GM18507 (cell line): ENCODE data around the gene MUC22.
"Not testable (repeated sequence)": the region's sequence is repeated elsewhere in the genome, so short reads cannot be mapped to it uniquely, and the experiment has no call there.

Experiments
- DNase-seq: peaks from one replicate; pipeline ENCODE4 v3.0.0; 2011; ENCODE audit warnings: low read depth; ENCODE audit not compliant: insufficient read length; ENCODE audit errors: extremely low spot score
- FAIRE-seq: peaks from 2 replicates; lab custom pipeline; 2011; peaks lifted over from hg19 to GRCh38; lab: Jason Lieb, UNC

The MUC22 gene

GRCh38 chr6:31025595-31025994, 15.3 kb downstream of the MUC22 start:
- no peak for DNase-seq
- no peak for FAIRE-seq

- no peak for DNase-seq
- no peak for FAIRE-seq
Measured at GRCh38 chr6:31031095-31031494, 20.8 kb downstream of the MUC22 start.

GRCh38 chr6:31033075-31033474, 22.8 kb downstream of the MUC22 start:
- FAIRE-seq (no peak), DNase-seq (no peak)

DNA sequence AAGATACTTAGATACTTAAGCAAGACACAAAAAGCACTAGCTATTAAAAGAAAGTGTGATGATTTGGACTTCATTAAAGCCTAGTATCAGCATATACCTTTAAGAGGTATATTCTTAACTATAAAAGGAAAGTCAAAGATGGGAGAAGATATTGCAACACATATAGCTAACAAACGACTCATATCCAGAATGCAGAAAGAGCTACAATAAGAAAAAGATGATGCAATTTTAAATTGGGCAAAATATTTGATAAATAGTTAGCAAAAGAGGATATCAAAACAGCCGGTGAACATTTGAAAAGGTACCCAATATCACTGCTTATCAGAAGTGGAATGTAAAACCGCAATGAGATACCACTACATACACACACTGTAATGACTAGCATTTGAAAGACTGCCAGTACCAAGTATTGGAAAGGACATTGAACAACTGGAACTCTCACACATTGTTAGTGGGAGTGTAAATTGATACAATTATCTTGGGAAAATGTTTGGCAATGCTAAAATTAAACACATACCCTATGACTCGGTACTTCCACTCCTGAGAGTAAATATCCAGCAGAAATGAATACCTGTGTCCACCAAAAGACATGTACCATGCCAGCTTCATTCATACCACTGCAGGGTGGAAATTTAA, 25.7 kb downstream of the MUC22 start:
- FAIRE-seq (no peak), DNase-seq (no peak)

- FAIRE-seq (no peak), DNase-seq (no peak)
Measured at GRCh38 chr6:31037169-31037568, 26.9 kb downstream of the MUC22 start.

DNA sequence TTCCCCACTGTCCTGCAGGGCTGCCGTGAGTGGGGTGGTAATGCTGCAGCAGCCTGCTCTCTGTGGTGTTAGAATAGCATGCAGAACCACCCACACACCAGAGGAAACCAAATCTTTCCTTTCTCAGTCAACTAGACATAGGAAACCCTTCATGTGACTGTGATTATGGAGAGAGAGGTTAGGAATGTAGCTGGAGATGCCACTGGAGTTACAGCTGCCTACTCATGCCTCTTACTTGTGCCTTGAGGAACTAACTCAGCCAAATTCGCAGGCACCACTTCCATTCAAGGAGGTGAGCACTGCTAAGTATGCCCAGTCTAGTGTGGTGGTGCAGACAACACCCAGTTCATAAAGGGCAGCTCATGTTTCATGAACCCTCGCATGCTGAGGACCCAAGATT, 27.4 kb downstream of the MUC22 start:
- FAIRE-seq (no peak), DNase-seq (no peak)

DNA sequence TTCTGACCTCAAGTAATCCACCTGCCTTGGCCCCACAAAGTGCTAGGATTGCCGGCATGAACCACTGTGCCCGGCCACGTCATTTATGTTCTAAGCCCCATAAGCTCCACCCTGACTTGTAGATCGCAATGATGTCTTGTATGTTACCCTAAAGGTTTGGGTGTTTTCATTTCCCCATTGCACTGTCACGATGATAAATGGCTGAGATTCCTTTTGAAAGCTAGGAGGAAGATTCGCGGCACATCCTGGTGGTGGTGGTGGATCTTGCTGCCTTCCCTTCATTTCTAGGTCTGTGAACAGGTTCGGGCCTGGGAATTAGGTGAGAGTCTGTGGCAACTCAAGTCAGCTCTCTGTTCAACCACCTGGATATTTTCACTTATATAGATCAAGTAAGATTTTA, 28.3 kb downstream of the MUC22 start:
- DNase-seq (no peak), FAIRE-seq (no peak)

GRCh38 chr6:31040801-31041200, 30.5 kb downstream of the MUC22 start:
- no peak for DNase-seq
- FAIRE-seq = no peak

DNA sequence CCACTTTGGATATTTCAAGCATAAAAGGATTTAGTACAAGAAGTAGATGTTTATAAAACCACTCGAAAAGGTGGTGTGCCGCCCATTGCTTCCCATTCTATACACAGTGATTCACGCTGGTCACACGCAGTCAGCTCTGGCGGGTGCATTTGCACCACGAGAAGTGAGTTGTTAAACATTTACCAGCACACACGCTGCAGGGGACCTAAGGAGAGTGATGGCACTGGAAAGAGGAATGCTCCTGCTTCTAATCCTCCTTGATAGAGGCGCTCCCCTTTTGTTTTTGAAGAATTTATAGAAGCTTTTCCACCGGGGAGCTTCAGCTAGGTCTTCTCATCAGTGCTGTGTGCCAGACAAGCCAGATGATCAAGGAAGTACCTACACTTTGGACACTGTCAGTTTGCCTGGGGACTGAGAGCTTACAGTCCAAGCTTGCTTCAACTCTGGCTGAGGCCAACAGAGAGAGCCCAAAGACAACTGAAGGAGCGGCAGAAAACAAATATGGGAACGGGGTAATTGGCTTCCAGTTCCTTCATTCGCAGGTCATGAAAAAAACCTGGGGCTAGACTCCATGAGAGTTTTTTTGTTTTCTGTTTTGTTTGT, 31.2 kb downstream of the MUC22 start:
- no peak for FAIRE-seq

GRCh38 chr6:31042806-31043205, 32.5 kb downstream of the MUC22 start:
- peak; percentile 81 for FAIRE-seq
- DNase-seq = no peak

More for the DNA sequence above, 31.2 kb downstream of the MUC22 start:
- DNase-seq = no peak

GRCh38 chr6:31048099-31048498, 37.8 kb downstream of the MUC22 start:
- DNase-seq = no peak
- FAIRE-seq = no peak

- DNase-seq = no peak
- FAIRE-seq = no peak
Measured at GRCh38 chr6:31049518-31049917, 39.2 kb downstream of the MUC22 start.

DNA sequence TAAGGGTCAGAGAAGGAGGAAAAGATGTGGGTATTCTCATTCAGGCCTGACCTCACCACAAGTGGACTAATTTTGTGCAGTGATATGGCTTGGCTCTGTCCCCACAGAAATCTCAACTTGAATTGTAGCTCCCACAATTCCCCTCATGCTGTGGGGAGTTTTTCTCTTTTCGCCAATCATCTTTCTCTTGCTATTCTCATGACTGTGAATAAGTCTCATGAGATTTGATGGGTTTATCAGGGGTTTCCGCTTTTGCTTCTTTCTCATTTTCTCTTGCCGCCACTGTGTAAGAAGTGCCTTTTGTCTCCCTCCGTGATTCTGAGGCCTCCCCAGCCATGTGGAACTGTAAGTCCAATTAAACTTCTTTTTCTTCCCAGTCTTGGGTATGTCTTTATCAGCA, 42.9 kb downstream of the MUC22 start:
- FAIRE-seq, DNase-seq: not testable (repeated sequence)

- no peak for FAIRE-seq
- DNase-seq = no peak
Measured at GRCh38 chr6:31053873-31054272, 43.6 kb downstream of the MUC22 start.

GRCh38 chr6:31055441-31055840, 45.2 kb downstream of the MUC22 start:
- DNase-seq (no peak), FAIRE-seq (no peak)

DNA sequence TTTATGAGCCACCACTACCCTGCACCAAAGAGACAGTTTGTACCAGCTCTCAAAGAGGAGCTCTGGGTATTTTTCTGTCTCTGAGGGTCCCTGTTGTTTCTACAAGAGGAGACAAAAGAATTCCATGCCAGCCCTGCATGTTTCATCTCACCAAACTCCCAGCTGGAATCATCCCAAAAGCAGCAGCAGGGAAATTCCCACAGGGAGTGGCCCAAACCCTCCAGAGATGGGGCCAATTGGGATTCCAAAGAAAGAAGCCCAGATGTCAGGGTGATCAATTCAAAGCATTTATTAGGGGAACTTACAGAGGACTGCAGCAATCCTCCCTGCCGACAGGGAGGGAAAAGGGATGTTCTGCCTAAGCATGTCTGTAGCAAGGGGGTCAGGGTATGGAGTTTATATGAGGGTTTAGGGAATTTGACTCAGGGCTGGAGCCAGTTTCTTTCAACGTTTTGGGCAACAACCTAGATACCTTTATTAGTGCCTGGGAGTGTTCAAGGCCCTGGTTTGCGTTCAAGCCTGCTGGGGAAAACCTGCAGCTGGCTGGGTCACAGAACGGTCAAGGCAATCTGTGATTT, 47.2 kb downstream of the MUC22 start:
- DNase-seq = no peak
- no peak for FAIRE-seq

GRCh38 chr6:31058128-31058894, 48.0 kb downstream of the MUC22 start:
- no peak for DNase-seq
- FAIRE-seq = peak; percentile 52

DNA sequence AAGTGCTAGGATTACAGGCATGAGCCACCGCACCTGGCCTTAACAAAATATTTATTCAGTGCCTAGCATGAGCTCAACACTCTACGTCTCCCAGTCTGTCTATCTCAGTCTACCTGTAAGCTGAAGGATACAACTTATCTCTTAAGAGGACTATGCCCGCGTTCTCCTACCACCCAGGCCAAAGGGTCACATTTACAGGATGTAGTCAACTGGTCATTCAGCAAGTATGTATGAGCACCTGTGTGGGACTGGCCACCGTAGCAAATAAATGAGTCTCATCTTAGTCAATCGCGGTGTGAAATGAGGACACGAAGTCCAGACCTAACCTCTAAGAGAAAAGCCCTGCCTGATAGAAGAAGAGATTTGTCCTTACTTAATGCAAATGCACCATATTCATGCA, 49.9 kb downstream of the MUC22 start:
- no peak for DNase-seq
- no peak for FAIRE-seq

DNA sequence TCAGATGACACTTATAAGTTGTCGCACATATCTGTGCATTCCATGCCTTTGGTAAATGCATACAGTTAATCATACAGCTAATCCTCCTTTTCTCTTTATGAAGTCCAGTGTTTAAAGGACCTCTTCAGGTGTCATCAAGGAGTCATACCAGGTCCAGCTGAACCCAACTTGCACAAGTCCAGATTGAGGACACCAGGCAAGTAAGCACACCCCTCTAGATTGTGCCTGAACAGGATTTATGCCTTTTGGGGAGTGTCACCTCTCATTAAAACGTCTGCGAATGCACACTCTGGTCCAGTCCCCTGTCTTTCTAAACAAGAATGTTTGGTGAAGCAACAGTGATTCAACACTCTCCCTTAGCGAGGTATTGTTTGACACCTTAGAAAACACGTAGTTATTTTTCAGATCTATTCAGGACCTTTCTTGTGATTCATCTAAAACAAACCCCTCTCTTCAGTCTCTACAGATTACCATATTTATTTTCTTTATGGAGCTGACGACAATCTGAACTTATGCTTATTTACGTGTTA, 53.7 kb downstream of the MUC22 start:
- DNase-seq = no peak
- FAIRE-seq = no peak

DNA sequence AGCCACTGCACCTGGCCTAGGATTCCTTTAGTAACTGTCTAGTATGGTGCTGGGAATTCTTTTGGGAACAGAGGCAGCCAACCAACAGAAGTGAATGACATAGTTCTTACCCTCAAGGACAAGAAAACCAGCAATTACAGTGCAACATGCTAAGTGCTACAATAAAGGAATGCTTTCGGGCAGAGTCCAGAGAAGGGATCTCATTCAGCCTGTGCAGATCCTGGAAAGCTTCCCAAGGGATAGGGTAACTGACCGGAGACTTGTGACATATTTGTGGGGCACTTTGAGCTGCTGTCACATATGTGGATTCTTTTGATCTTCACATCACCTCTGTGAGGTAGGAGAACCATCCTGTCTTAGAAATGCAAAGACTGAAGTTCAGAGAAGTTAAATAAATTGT, 55.3 kb downstream of the MUC22 start:
- FAIRE-seq = no peak

More for the DNA sequence above, 55.3 kb downstream of the MUC22 start:
- DNase-seq = no peak
